K562 (cell line): ENCODE data around the gene LMAN2. TPM values are rescaled to one million over a fixed set of nuclear protein-coding genes. Genes with fewer than 3 reads are reported as not detected.

ENCODE experiments used
- ATAC-seq: fragments of 200-7000 bp; cut with Tn5 transposase; 3 replicates; pipeline ENCODE4 v1.9.1; 2020; ENCODE audit warnings: moderate library complexity
- BruUV-seq: library from RNA; stranded (reverse); fragments of 400-500 nt; replicated peaks from 2 replicates; lab custom pipeline; 2021; lab: Mats Ljungman, UMichigan
- CTCF ChIA-PET: fragments of 300-600 bp; formaldehyde crosslinking; extraction: SDS; loops from one replicate; lab custom pipeline; 2021; ENCODE audit warnings: low intra/inter-chr PET ratio; lab: Yijun Ruan, JAX
- POLR2A ChIA-PET: fragments of 300-600, 350-650 bp; sonication (Branson Sonifier 250); formaldehyde crosslinking; extraction: SDS; loops from one replicate; lab custom pipeline; 2021; ENCODE audit warnings: antibody characterized with exemption, inconsistent platforms; lab: Yijun Ruan, JAX
- DNase-seq, 4 experiments: peaks; one replicate each; pipeline versions ENCODE4 v3.0.0 to v3.0.0-alpha.2; 2011 to 2018; ENCODE audit warnings: low spot score in 3 of 4, mixed read lengths in 3 of 4; ENCODE audit errors: extremely low read depth in 1 of 4
- FAIRE-seq: peaks from 2 replicates; lab custom pipeline; 2011; peaks lifted over from hg19 to GRCh38; lab: Jason Lieb, UNC
- H2AFZ ChIP-seq: 2 replicates; pipeline ENCODE4 v1.6.0; 2011; ENCODE audit warnings: low read depth, low read length, control low read depth, inconsistent platforms
- H3K27ac ChIP-seq: fragments of 200-600 bp; 3 replicates; pipeline ENCODE4 v1.8.0; 2011; ENCODE audit warnings: low read depth, mild to moderate bottlenecking, control low read depth, inconsistent platforms, low read length, moderate library complexity, mixed read lengths; ENCODE audit errors: extremely low read depth
- H3K27me3 ChIP-seq, 2 experiments: fragments of 300-600 bp in 1 of 2; 2 replicates in 1 of 2; 3 replicates in 1 of 2; pipeline versions ENCODE4 v1.6.0 to v1.8.0; 2011; ENCODE audit warnings: inconsistent platforms in 2 of 2, low read length in 2 of 2, mild to moderate bottlenecking in 1 of 2, mixed read lengths in 1 of 2, moderate library complexity in 1 of 2; ENCODE audit not compliant: control insufficient read depth in 2 of 2, insufficient read depth in 2 of 2
- H3K36me3 ChIP-seq: fragments of 300-600 bp; 3 replicates; pipeline ENCODE4 v1.8.0; 2011; ENCODE audit warnings: mild to moderate bottlenecking, low read length, inconsistent platforms; ENCODE audit not compliant: control insufficient read depth, insufficient read depth
- H3K4me1 ChIP-seq, 2 experiments: fragments of 200-600 bp in 1 of 2; replicated peaks in 1 of 2; 2 replicates in 1 of 2; 3 replicates in 1 of 2; pipeline versions ENCODE4 v1.5.1 to v1.8.0; 2011; ENCODE audit warnings: inconsistent platforms in 2 of 2, low read length in 2 of 2, mild to moderate bottlenecking in 1 of 2, mixed read lengths in 1 of 2, moderate library complexity in 1 of 2; ENCODE audit not compliant: control insufficient read depth in 2 of 2, insufficient read depth in 2 of 2
- H3K4me2 ChIP-seq: 2 replicates; pipeline ENCODE4 v1.6.1; 2011; ENCODE audit warnings: low read length, control low read depth, inconsistent platforms, mixed read lengths; ENCODE audit not compliant: insufficient read depth
- H3K4me3 ChIP-seq: fragments of 200-600 bp; sonication (generic), shearing (Covaris generic); 2 replicates; pipeline ENCODE4 v1.5.1; 2016; ENCODE audit warnings: control low read depth, inconsistent platforms
- H3K79me2 ChIP-seq: fragments of 200-600 bp; 3 replicates; pipeline ENCODE4 v1.8.0; 2011; ENCODE audit warnings: low read length, inconsistent platforms; ENCODE audit not compliant: control insufficient read depth, insufficient read depth
- H3K9ac ChIP-seq, 2 experiments: 2 replicates each; pipeline versions ENCODE4 v1.6.0 to v1.6.1; 2011; ENCODE audit warnings: low read depth in 2 of 2, low read length in 2 of 2, control low read depth in 1 of 2, inconsistent platforms in 1 of 2, mild to moderate bottlenecking in 1 of 2, mixed read lengths in 1 of 2; ENCODE audit not compliant: insufficient read depth in 1 of 2
- H3K9me1 ChIP-seq: one replicate; pipeline ENCODE4 v1.6.0; 2011; ENCODE audit warnings: inconsistent platforms, mild to moderate bottlenecking, low read length, moderate library complexity; ENCODE audit not compliant: control insufficient read depth, insufficient read depth
- H3K9me3 ChIP-seq: replicated peaks from 2 replicates; pipeline ENCODE4 v1.5.1; 2011; ENCODE audit warnings: low read depth, low read length, inconsistent platforms; ENCODE audit not compliant: control insufficient read depth, insufficient read depth
- H4K20me1 ChIP-seq: replicated peaks from 2 replicates; pipeline ENCODE4 v1.6.1; 2011; ENCODE audit warnings: low read length, inconsistent platforms, mixed read lengths; ENCODE audit not compliant: control insufficient read depth, insufficient read depth
- ETV1 ChIP-seq: fragments of 450-650 bp; conservative IDR thresholded peaks from 2 replicates; pipeline ENCODE4 v1.6.1; 2016; ENCODE audit warnings: missing genetic modification characterization, control low read depth, low read depth, missing compliant biosample characterization
- FOS ChIP-seq: IDR thresholded peaks from 3 replicates; pipeline ENCODE4 v1.6.1; 2011; ENCODE audit not compliant: insufficient read length; ENCODE audit errors: extremely low read depth
- HDAC1 ChIP-seq, 2 experiments: fragments of 450-650 bp; IDR thresholded peaks; 2 replicates each; pipeline ENCODE4 v1.6.1; 2016 to 2017; ENCODE audit warnings: inconsistent platforms in 1 of 2, mild to moderate bottlenecking in 1 of 2, moderate library complexity in 1 of 2
- NBN ChIP-seq: fragments of 450-650 bp; IDR thresholded peaks from 2 replicates; pipeline ENCODE4 v1.6.1; 2016; ENCODE audit warnings: low read depth, mild to moderate bottlenecking
- PHTF2 ChIP-seq: fragments of 250-450 bp; sonication (Bioruptor Pico); IDR thresholded peaks from 2 replicates; pipeline ENCODE4 v1.5.0; 2021; ENCODE audit warnings: mild to moderate bottlenecking
- POLR2AphosphoS2 ChIP-seq: IDR thresholded peaks from 2 replicates; pipeline ENCODE4 v1.6.1; 2012; ENCODE audit warnings: low read length, improper control_type of control experiment
- PTTG1 ChIP-seq: fragments of 450-650 bp; IDR thresholded peaks from 2 replicates; pipeline ENCODE4 v1.6.1; 2016; ENCODE audit warnings: low read depth, mild to moderate bottlenecking, missing genetic modification characterization, missing compliant biosample characterization
- ZNF165 ChIP-seq: fragments of 250-450 bp; sonication (Bioruptor Pico); IDR thresholded peaks from 2 replicates; pipeline ENCODE4 v1.4.0; 2020; ENCODE audit warnings: borderline replicate concordance
- ZSCAN32 ChIP-seq: fragments of 450-650 bp; formaldehyde crosslinking; IDR thresholded peaks from 2 replicates; pipeline ENCODE4 v1.4.0; 2020; ENCODE audit warnings: mild to moderate bottlenecking, moderate library complexity
- WGBS: fragments of 100-300 bp; shearing (Covaris generic); methylation state at CpG from one replicate; pipeline ENCODE4 v1.1.6; 2016; ENCODE audit warnings: low coverage, mixed read lengths; ENCODE audit not compliant: insufficient coverage; ENCODE audit errors: missing lambda C conversion rate; 5-methylcytosine and 5-hydroxymethylcytosine counted together
- in situ Hi-C: fragments of 300-500 bp; cut with MboI; formaldehyde crosslinking; loops from 4 replicates; pipeline ENCODE4 v1.15.0; 2018; ENCODE audit warnings: inconsistent platforms, mixed read lengths
- intact Hi-C: fragments of 100-400 bp; cut with micrococcal nuclease; formaldehyde crosslinking; loops from 2 replicates; pipeline ENCODE4 v1.14.2; 2022
- polyA plus RNA-seq, 8 experiments: library from polyadenylated mRNA; depleted of rRNA in 4 of 8; stranded (reverse) in 5 of 8; unstranded in 3 of 8; fragments of >200 nt; fragmentation: Nextera tagmentation in 2 of 8; fragmentation: Illumina TruSeq in 1 of 8; extraction: Ambion mirVana in 2 of 8; extraction: Trizol in 1 of 8; gene quantifications; 2 replicates each; pipeline versions ENCODE4 v1.2.1 to v1.2.3, GENCODE V29; 2011 to 2014; ENCODE audit warnings: inconsistent platforms in 1 of 8, missing spikeins in 1 of 8
- total RNA-seq, 7 experiments: library from RNA; depleted of rRNA in 6 of 7; stranded (reverse); fragments of >200 nt in 6 of 7; fragmentation: Illumina TruSeq in 2 of 7; extraction: Trizol in 2 of 7; gene quantifications; 2 replicates each; pipeline versions ENCODE4 v1.2.1 to v1.2.3, GENCODE V29; 2011 to 2021; ENCODE audit warnings: low replicate concordance in 1 of 7
- TF ChIP-seq, protein P1 (sequence below): fragments of 250-450 bp; sonication (Bioruptor Pico); IDR thresholded peaks from 2 replicates; pipeline ENCODE4 v1.5.0; 2021
- TF ChIP-seq, protein P2 (sequence below): fragments of 450-650 bp; conservative IDR thresholded peaks from 2 replicates; pipeline ENCODE4 v1.6.1; 2016; ENCODE audit warnings: missing genetic modification characterization, low read depth, mild to moderate bottlenecking, control low read depth, missing compliant biosample characterization

LMAN2 gene
- total and polyA plus RNA-seq, 9 of the 15 experiments (the other 6 are each of a cell fraction or from before 2014, with no cell fraction given): 2.7 to 254 (median 136) TPM

- Histone ChIP-seq H3K9ac (peak within 1 kb of the TSS in 1 of 2 experiments; percentile 54; a peak in 1 of 4 replicates), H4K20me1 (no peaks in the 10 kb centered on the region), H3K4me1 (peaks cover 5 to 26% of the 10 kb centered on the region in 2 experiments), H3K36me3 (no peaks in the 10 kb centered on the region), H3K79me2 (no peaks in the 10 kb centered on the region), H3K9me3 (no peaks in the 10 kb centered on the region), H3K27ac (no peak within 1 kb of the TSS), H3K9me1 (no peaks in the 10 kb centered on the region), H3K4me3 (no peak within 1 kb of the TSS), H2AFZ (no peak within 1 kb of the TSS), H3K4me2 (no peak within 1 kb of the TSS), H3K27me3 (peaks cover 0 to 12% of the 10 kb centered on the region in 2 experiments; a peak in 2 of 5 replicates)
- 9% methylated on average over 4 of the region's 4 CpGs for WGBS
- intact Hi-C loops: no loop called here
- TF ChIP-seq HDAC1 (IDR thresholded peaks at IDR 0.05): no peak
- TF ChIP-seq NBN: no peak
- TF ChIP-seq POLR2AphosphoS2: no peak
- no peak for TF ChIP-seq FOS
- TF ChIP-seq PHTF2 (CRISPR knock-in tag): no peak
- no peak for DNase-seq
- ChIA-PET POLR2A (interaction anchor here (0.7 to 1.0 kb wide), 3 partner anchors 11 to 1432 kb away, joined by 3 read pairs; no protein-coding TSS in a partner anchor), CTCF (no interaction called here)
- ATAC-seq: no peak
- no TSS peak for BruUV-seq
- FAIRE-seq: no peak
- in situ Hi-C loops: no loop called here
Observed at GRCh38 chr5:177384134-177384533, 32.7 kb upstream of the LMAN2 start, which contains the start of gene SLC34A1. Gene SLC34A1 (plus strand): TSS chr5:177384434. CDS start chr5:177385742, 1,308 bp downstream.

DNA sequence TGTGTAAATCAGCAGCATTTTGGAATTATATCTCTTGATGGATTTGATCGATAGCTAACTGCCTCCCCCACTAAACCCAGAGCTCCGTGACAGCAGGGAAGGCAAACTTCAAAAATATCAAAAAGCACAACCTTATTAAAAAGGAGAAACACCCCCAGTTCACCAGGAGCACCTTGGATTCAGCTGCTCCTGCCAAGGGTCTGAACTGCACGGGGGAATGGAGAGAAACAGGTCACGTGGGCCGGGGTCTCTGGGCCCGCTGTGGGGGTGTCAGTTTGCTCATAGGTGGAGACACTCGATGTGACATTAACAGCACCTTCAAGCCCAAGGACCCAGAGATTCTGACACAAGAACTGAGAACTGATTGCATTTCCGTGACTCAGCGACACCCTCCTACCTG, 31.7 kb upstream of the LMAN2 start:
- intact Hi-C loops: no loop called here
- no peak overlapping the region for H3K27ac ChIP-seq
- FAIRE-seq (no peak), ATAC-seq (no peak), DNase-seq (no peak)
- peaks cover 14 to 36% of the 10 kb centered on the region in 2 experiments for H3K4me1 ChIP-seq
- peaks cover 0 to 12% of the 10 kb centered on the region in 2 experiments; a peak in 2 of 5 replicates for H3K27me3 ChIP-seq
- no peak overlapping the region; a peak in 1 of 4 replicates for H3K9ac ChIP-seq
- no peak overlapping the region for H3K4me3 ChIP-seq
- H2AFZ ChIP-seq: no peak overlapping the region
- H3K4me2 ChIP-seq: no peak overlapping the region
- no peaks in the 10 kb centered on the region for H3K79me2 ChIP-seq
- 58% methylated on average over 9 of the region's 9 CpGs for WGBS
- H3K9me3 ChIP-seq: no peaks in the 10 kb centered on the region
- no peaks in the 10 kb centered on the region for H3K36me3 ChIP-seq
- in situ Hi-C loops: no loop called here
- ChIA-PET CTCF (no interaction called here), POLR2A (interaction anchor here (0.7 to 1.0 kb wide), 5 partner anchors 10 to 41 kb away, joined by 3 to 6 read pairs (median 3); no protein-coding TSS in a partner anchor)
- peaks cover 2% of the 10 kb centered on the region for H3K9me1 ChIP-seq
- no peaks in the 10 kb centered on the region for H4K20me1 ChIP-seq
- no TSS peak for BruUV-seq
- TF ChIP-seq PTTG1 (tag) (no peak), ZNF165 (no peak), ETV1 (tag) (no peak), ZSCAN32 (no peak)
- TF ChIP-seq, protein P1, sequence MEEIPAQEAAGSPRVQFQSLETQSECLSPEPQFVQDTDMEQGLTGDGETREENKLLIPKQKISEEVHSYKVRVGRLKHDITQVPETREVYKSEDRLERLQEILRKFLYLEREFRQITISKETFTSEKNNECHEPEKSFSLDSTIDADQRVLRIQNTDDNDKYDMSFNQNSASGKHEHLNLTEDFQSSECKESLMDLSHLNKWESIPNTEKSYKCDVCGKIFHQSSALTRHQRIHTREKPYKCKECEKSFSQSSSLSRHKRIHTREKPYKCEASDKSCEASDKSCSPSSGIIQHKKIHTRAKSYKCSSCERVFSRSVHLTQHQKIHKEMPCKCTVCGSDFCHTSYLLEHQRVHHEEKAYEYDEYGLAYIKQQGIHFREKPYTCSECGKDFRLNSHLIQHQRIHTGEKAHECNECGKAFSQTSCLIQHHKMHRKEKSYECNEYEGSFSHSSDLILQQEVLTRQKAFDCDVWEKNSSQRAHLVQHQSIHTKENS (CRISPR knock-in tag): no peak
- TF ChIP-seq, protein P2, sequence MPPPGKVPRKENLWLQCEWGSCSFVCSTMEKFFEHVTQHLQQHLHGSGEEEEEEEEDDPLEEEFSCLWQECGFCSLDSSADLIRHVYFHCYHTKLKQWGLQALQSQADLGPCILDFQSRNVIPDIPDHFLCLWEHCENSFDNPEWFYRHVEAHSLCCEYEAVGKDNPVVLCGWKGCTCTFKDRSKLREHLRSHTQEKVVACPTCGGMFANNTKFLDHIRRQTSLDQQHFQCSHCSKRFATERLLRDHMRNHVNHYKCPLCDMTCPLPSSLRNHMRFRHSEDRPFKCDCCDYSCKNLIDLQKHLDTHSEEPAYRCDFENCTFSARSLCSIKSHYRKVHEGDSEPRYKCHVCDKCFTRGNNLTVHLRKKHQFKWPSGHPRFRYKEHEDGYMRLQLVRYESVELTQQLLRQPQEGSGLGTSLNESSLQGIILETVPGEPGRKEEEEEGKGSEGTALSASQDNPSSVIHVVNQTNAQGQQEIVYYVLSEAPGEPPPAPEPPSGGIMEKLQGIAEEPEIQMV (tag): no peak
